Large intestine (tissue), 3 donors: ENCODE results near the gene CSGALNACT2. TPM values are rescaled to one million over a fixed set of nuclear protein-coding genes. Genes with fewer than 3 reads are reported as not detected.
"Not testable (repeated sequence)": the region's sequence is repeated elsewhere in the genome, so short reads cannot be mapped to it uniquely, and the experiment has no call there.

Source experiments
- DNase-seq, 2 donors: peaks; one replicate each; pipeline versions ENCODE4 v3.0.0 to v3.0.0-alpha.2; 2013
- H3K27ac ChIP-seq: one replicate; pipeline ENCODE4 v1.5.1; 2013; ENCODE audit warnings: low read length
- H3K27me3 ChIP-seq: 2 replicates; pipeline ENCODE4 v1.6.1; 2013; ENCODE audit warnings: low read length; ENCODE audit not compliant: control insufficient read depth, insufficient read depth
- H3K36me3 ChIP-seq: 2 replicates; pipeline ENCODE4 v1.6.1; 2013; ENCODE audit warnings: low read length; ENCODE audit not compliant: control insufficient read depth, insufficient read depth
- H3K4me1 ChIP-seq: one replicate; pipeline ENCODE4 v1.6.1; 2013; ENCODE audit warnings: low read length; ENCODE audit not compliant: control insufficient read depth, insufficient read depth
- H3K4me3 ChIP-seq: one replicate; pipeline ENCODE4 v1.5.1; 2013; ENCODE audit warnings: low read length
- H3K9me3 ChIP-seq: one replicate; pipeline ENCODE4 v1.6.1; 2013; ENCODE audit warnings: mild to moderate bottlenecking, low read depth, low read length, moderate library complexity; ENCODE audit not compliant: control insufficient read depth
- WGBS: methylation state at CpG from one replicate; pipeline ENCODE4 v1.1.5; 2013; ENCODE audit warnings: low lambda C conversion rate; ENCODE audit not compliant: insufficient coverage; 5-methylcytosine and 5-hydroxymethylcytosine counted together
- polyA plus RNA-seq: library from polyadenylated mRNA; unstranded; fragments of 120-200 nt; gene quantifications from one replicate; pipeline ENCODE4 v1.2.1, GENCODE V29; 2013

The CSGALNACT2 gene
- polyA plus RNA-seq, 1 donor: 18.2 TPM

DNA sequence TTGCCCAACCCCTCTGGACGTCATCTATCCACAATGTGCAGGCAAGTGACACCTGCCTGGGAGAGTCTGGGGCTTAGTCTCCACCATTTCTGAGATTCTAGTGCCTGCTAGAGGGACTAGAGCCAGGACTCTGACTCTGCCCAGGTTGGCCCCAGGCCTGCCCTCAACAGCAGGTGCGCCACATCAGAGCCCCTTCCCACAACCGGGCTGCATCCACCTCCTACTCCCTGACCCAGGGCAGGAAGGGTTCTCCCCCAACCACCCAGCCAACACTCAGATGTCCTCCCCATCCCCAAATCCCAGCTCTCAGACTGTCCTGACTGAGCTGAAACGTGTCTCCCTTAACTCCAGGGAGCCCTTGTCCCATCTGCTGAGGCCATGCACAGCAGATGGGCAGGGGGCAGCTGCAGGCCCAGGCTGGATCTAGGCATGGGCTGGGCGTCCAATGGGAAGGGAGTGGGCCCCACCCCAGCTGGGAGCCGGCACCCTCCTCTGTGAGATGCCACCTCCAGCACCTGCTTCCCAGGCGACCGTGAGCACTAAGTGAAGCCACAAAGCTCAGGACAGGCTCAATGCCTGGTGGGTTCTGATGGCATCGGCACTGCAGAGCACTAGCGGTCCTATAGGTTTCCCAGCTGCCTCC is 79.4 kb downstream of the CSGALNACT2 start:
- Histone ChIP-seq H3K4me1 (no peaks in the 10 kb centered on the region), H3K9me3 (no peaks in the 10 kb centered on the region), H3K36me3 (no peaks in the 10 kb centered on the region), H3K4me3 (no peak overlapping the region), H3K27ac (no peak overlapping the region), H3K27me3 (peaks cover 6% of the 10 kb centered on the region)
- WGBS: no CpG with 5 or more reads among the region's 10 CpGs
- DNase-seq: no peak

DNA sequence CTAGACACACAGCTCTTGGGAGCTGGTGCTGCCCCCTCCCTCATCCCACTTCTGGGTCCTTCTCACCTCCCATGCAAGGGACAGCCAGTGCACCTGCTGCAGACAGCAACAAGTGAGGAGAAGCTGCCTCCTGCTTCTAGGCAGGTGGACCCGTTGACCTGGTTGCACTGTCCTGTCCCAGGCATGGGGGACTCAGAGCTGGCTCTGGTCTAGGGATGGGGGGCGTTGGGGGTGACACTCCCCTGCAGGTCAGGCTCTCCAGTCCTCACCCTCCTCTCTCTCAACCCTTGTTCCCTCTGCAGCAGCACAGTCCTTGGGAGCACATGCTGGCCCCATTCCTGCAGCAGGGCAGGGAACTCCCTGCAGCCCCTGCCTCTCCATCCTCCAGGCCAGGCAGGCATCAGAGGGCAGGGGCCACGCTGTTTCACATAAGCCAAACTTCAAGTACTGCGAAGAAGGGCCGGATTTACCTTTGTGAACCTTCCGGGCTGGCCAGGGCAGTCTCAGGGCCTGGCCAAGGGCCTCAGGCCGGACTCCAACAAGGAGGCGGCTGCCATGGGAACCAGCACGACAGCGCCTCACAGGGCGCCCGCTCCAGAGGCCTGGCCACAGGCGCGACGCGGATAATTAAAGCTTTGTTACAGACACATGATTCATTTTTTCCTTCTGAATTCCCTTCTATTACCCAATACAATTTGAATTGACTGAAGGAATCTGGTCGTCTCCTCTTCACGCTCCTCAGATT is 80.1 kb downstream of the CSGALNACT2 start:
- H3K9me3 ChIP-seq: no peaks in the 10 kb centered on the region
- DNase-seq: no peak
- 85% methylated on average over 2 of the region's 18 CpGs for WGBS
- no peak overlapping the region for H3K27ac ChIP-seq
- H3K4me3 ChIP-seq: no peak overlapping the region
- no peaks in the 10 kb centered on the region for H3K4me1 ChIP-seq
- peaks cover 7% of the 10 kb centered on the region for H3K27me3 ChIP-seq
- no peaks in the 10 kb centered on the region for H3K36me3 ChIP-seq

DNA sequence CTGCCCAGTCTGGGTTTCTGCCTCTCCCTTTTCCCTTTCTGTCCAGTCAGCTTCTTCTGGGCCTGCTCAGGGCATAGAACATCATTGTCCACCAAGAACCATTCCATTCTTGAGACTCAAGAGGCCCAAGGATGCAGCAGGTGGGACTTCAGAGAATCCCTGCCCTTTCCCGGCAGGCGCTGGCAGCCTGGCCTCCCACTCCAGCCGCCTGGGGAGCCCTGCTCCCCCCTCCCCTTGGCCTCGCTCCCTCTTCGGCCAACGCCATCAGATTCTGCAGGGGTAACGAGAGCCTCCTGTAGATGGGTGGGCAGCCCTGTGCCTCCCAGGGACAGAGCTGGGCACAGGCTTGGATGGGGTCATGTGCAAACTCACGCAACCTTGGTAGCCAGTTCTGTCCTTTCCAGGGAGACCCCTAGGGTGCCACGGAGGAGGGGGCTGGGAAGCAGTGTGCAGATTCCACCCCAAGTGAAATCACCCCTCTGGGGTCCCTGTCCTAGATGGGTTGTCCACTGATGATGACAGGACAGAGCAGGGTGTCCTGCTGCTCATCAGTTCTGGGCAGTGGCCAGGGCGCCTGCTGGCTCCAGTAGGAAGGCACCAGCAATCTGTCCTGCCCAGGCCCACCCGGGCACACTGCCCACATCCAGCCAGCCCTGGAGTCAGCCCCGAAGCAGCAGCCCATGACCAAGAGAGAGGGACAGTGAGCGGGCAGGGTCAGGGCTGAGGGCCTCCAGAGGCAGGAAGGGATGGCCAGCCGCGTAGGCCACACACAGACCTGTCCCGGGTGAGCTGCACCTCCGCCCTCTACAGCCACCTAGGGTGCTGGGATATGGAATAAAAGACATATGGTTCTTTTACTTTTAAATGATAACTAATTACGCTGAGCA is 80.9 kb downstream of the CSGALNACT2 start:
- Histone ChIP-seq H3K4me3 (no peak overlapping the region), H3K4me1 (no peaks in the 10 kb centered on the region), H3K27me3 (peaks cover 7% of the 10 kb centered on the region), H3K9me3 (no peaks in the 10 kb centered on the region), H3K27ac (no peak overlapping the region), H3K36me3 (no peaks in the 10 kb centered on the region)
- DNase-seq: no peak
- WGBS: 71% methylated on average over 1 of the region's 18 CpGs

DNA sequence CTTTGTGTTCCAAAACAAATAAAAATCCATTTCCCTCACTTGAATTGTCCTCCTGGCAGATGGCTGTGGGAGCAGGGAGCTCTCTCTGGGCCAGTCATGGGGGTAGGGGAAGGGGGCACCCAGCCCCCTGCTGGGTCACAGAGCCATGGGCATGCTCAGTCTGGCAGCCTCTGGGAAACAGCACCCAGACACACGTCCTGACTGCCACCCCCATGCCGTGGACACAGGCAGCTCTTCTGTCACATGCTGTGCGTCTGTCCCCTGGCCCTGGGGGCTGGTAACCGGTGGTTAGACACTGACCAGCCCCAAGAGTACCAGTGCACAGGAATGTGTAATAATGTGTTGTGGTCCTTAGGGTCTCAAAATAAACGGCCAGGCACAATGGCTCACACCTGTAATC is 81.6 kb downstream of the CSGALNACT2 start:
- peaks cover 7% of the 10 kb centered on the region for H3K27me3 ChIP-seq
- no CpG with 5 or more reads among the region's 5 CpGs for WGBS

DNA sequence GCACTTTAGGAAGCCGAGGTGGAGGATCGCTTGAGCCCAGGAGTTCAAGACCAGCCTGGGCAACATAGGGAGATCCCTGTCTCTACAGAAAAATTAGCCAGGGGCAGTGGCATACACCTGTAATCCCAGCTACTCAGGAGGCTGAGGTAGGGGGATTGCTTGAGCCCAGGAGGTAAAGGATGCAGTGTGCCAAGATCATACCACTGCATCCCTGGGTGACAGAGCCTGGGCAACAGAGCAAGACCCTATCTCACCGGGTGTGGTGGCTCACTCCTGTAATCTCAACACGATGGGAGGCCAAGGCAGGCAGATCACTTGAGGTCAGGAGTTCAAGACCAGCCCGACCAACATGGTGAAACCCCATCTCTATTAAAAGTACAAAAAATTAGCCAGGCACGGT is 82.0 kb downstream of the CSGALNACT2 start:
- H3K27ac ChIP-seq, H3K27me3 ChIP-seq, DNase-seq, H3K4me3 ChIP-seq, H3K9me3 ChIP-seq, H3K4me1 ChIP-seq, H3K36me3 ChIP-seq: not testable (repeated sequence)
- WGBS: no CpG with 5 or more reads among the region's 6 CpGs

More for the DNA sequence above, 81.6 kb downstream of the CSGALNACT2 start:
- DNase-seq: no peak
- no peaks in the 10 kb centered on the region for H3K36me3 ChIP-seq
- H3K27ac ChIP-seq: no peak overlapping the region
- H3K9me3 ChIP-seq: no peaks in the 10 kb centered on the region
- no peaks in the 10 kb centered on the region for H3K4me1 ChIP-seq
- no peak overlapping the region for H3K4me3 ChIP-seq

DNA sequence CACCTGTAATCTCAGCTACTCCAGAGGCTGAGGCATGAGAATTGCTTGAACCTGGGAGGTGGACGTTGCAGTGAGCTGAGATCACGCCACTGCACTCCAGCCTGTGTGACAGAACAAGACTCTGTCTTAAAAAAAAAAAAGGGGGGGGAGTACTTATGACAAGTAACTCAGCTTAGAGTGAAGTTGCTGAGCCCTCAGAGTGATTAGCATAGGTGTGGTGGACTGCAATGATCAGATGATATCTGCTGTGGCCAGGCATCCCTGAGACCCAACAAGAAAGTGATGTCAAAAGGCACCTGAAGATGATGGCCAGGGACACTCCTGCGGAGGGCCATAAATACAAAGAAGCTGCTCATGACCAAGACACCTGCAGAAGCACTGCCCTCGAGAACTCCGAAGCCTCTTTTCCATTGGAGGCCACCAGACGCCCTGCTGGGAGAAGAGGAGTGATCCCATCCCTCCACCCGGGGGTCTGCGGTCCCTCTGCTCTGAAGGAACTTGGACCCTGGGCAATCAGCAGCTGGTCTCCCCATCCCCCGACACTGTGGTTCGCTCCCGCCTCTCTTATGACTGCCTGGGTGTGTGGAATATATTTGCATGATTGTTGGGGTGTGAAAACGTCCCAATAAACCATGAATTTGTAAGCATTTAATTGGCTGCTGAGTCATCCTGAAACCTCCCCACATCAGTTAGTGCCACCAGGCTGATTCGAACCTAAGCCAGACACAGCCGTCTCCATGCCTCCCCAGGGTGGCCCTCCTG is 82.6 kb downstream of the CSGALNACT2 start:
- DNase-seq: no peak

DNA sequence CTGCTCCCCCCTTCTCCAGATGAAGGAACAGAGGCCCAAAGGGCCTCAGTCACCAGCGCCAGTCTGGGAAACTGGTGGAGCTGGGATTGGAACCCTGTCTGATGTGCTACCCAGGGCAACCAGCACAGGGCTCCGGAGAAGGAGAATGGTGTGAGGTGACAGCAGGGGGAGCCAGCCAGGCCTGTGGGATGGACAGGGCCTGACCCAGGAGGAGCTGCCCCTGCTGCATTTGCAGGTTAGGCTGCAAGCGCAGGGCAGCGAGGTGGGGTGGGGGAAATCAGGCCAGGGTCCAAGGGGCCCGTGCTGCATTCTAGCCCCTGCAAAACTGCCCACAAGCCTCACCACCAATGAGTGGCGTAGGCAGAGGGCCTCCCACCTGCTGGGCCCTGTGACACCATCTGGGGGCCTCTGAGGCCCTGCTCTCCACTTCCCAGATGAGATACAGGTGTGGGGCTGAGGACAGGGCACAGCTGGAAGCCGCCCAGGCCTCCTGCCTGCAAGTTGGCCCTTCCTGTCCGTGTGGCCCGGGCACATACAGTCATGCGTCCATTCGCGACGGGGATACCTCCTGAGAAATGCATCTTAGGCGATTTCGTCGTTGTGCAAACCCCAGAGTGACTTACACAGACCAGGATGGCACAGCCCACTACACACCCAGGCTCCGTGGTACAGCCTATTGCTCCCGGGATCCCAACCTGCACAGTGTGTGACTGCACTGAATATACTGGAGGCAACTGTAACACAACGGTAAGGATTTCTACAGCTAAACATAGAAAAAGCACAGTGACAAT is 83.4 kb downstream of the CSGALNACT2 start:
- no peak for DNase-seq
- peaks cover 12% of the 10 kb centered on the region for H3K27me3 ChIP-seq
- no peaks in the 10 kb centered on the region for H3K36me3 ChIP-seq
- no peaks in the 10 kb centered on the region for H3K9me3 ChIP-seq
- H3K27ac ChIP-seq: no peak overlapping the region
- no peaks in the 10 kb centered on the region for H3K4me1 ChIP-seq
- H3K4me3 ChIP-seq: no peak overlapping the region
- no CpG with 5 or more reads among the region's 19 CpGs for WGBS

More for the DNA sequence above, 82.6 kb downstream of the CSGALNACT2 start:
- H3K27ac ChIP-seq: no peak overlapping the region
- H3K36me3 ChIP-seq: no peaks in the 10 kb centered on the region
- H3K9me3 ChIP-seq: no peaks in the 10 kb centered on the region
- H3K4me3 ChIP-seq: no peak overlapping the region
- peaks cover 12% of the 10 kb centered on the region for H3K27me3 ChIP-seq
- H3K4me1 ChIP-seq: no peaks in the 10 kb centered on the region
- WGBS: 63% methylated on average over 2 of the region's 14 CpGs

DNA sequence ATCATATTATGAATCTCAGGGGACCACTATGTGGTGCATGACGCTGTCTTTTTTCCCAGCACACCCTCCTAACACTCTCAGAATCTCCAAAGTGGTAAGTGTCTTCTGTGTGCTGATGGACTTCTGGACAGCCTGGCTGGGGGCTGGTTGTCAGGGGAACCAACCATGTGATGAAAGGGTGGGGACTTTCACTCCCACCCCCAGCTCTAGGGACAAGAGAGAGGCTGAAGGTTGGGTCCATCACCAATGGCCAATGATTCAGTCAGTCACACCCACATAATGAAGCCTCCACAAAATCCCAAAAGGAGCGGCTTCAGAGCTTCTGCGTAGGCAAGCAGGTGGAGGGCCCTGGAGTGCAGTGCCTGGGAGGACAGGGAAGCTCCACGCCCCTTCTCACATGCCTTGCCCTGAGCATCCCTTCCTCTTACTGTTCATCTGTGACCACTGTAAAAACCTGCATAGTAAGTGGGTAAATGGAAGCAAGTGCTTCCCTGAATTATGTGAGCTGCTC is 84.0 kb downstream of the CSGALNACT2 start:
- H3K9me3 ChIP-seq: no peaks in the 10 kb centered on the region
- peaks cover 14% of the 10 kb centered on the region for H3K27me3 ChIP-seq
- no peak overlapping the region for H3K4me3 ChIP-seq
- H3K27ac ChIP-seq: no peak overlapping the region
- no peaks in the 10 kb centered on the region for H3K4me1 ChIP-seq
- no peaks in the 10 kb centered on the region for H3K36me3 ChIP-seq
- no peak for DNase-seq
- WGBS: no CpG with 5 or more reads among the region's 4 CpGs

DNA sequence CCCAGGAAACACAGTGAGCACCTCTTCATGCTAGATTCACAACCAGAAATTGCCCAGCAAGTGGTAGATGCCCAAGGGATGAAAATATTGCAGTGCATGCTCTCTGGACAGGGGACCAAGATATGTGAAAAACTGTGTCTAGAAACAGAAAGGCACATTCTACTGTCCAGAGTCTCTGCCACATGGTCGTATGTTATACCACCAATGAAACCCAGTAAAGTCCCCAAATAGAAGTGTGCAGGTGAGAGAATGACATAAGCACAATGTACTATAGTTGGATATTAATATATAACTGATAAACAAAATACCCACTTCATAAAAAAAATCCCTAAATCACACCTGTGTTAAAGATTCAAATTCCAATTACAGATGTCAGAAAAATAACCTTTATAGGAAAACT is 84.8 kb downstream of the CSGALNACT2 start:
- Histone ChIP-seq H3K36me3 (no peaks in the 10 kb centered on the region), H3K4me1 (no peaks in the 10 kb centered on the region), H3K4me3 (no peak overlapping the region), H3K9me3 (no peaks in the 10 kb centered on the region), H3K27ac (no peak overlapping the region), H3K27me3 (peaks cover 20% of the 10 kb centered on the region)
- no peak for DNase-seq
- no CpG with 5 or more reads among the region's 1 CpG for WGBS
